ENCODE measurements around the gene BOLA3.

The BOLA3 gene

GRCh38 chr2:74103763-74104162 lies 43.9 kb downstream of the BOLA3 start:
- H2BK120ac ChIP-seq (ENCODE audit: low read depth, low read length): no peak overlapping the region
- H3K18ac ChIP-seq (ENCODE audit: low read length): no peak overlapping the region
- WGBS, 2 donors (ENCODE audit: extremely low coverage in 2 of 2, insufficient read length in 2 of 2, insufficient replicate concordance in 1 of 2): no CpG with 5 or more reads among the region's 6 CpGs
- H3K4ac ChIP-seq (ENCODE audit: low read length): no peak overlapping the region
- no peak overlapping the region for H3K9ac ChIP-seq (ENCODE audit: low read depth, low read length, poor library complexity)
- H2BK5ac ChIP-seq (ENCODE audit: low read length): no peak overlapping the region
- no peak overlapping the region for H3K4me3 ChIP-seq (ENCODE audit: low read length in 2 of 2)
- H3K27ac ChIP-seq (replicated peaks; ENCODE audit: low read length): no peak overlapping the region
- no peaks in the 10 kb centered on the region for H3K9me3 ChIP-seq (replicated peaks in 1 of 2; ENCODE audit: control insufficient read depth in 2 of 2, insufficient read depth in 1 of 2, low read depth in 1 of 2, low read length in 2 of 2)
- no peaks in the 10 kb centered on the region for H3K79me1 ChIP-seq (ENCODE audit: low read depth, low read length)
- H2BK15ac ChIP-seq (ENCODE audit: low read length): no peak overlapping the region
- H4K91ac ChIP-seq (ENCODE audit: low read depth, low read length, poor library complexity): no peak overlapping the region
- H3K36me3 ChIP-seq (replicated peaks in 1 of 2; ENCODE audit: control insufficient read depth in 2 of 2, insufficient read depth in 2 of 2, low read length in 2 of 2): peaks cover 30 to 81% of the 10 kb centered on the region in 2 donors
- no peak overlapping the region for H3K14ac ChIP-seq (ENCODE audit: low read length)
- H2AFZ ChIP-seq (ENCODE audit: low read length): no peak overlapping the region
- no peak overlapping the region for H3K4me2 ChIP-seq (ENCODE audit: insufficient read depth, low read length, poor library complexity, severe bottlenecking)
- H3K23ac ChIP-seq (ENCODE audit: low read depth, low read length, poor library complexity): no peak overlapping the region
- peaks cover 0 to 10% of the 10 kb centered on the region in 2 donors for H3K4me1 ChIP-seq (ENCODE audit: control insufficient read depth in 2 of 2, insufficient read depth in 1 of 2, low read depth in 1 of 2, low read length in 2 of 2)
- no peak overlapping the region for H4K8ac ChIP-seq (ENCODE audit: low read depth, low read length)
- no peak overlapping the region for H2BK12ac ChIP-seq (ENCODE audit: low read length)
- H3K27me3 ChIP-seq (ENCODE audit: control insufficient read depth in 3 of 3, insufficient read depth in 3 of 3, low read depth in 1 of 3, low read length in 3 of 3): no peaks in the 10 kb centered on the region
- DNase-seq (ENCODE audit: low spot score): no peak
- H2AK5ac ChIP-seq (ENCODE audit: low read depth, low read length): no peak overlapping the region

GRCh38 chr2:74102516-74102915 lies 45.2 kb downstream of the BOLA3 start:
- Histone ChIP-seq H3K27me3 (ENCODE audit: control insufficient read depth in 3 of 3, insufficient read depth in 3 of 3, low read depth in 1 of 3, low read length in 3 of 3) (no peaks in the 10 kb centered on the region), H3K4ac (ENCODE audit: low read length) (no peak overlapping the region), H3K79me1 (ENCODE audit: low read depth, low read length) (no peaks in the 10 kb centered on the region), H2AK5ac (ENCODE audit: low read depth, low read length) (no peak overlapping the region), H2BK5ac (ENCODE audit: low read length) (peak overlapping the region; percentile 43), H3K36me3 (replicated peaks in 1 of 2; ENCODE audit: control insufficient read depth in 2 of 2, insufficient read depth in 2 of 2, low read length in 2 of 2) (peaks cover 30 to 88% of the 10 kb centered on the region in 2 donors), H3K4me2 (ENCODE audit: insufficient read depth, low read length, poor library complexity, severe bottlenecking) (no peak overlapping the region), H4K91ac (ENCODE audit: low read depth, low read length, poor library complexity) (no peak overlapping the region), H2AFZ (ENCODE audit: low read length) (no peak overlapping the region), H3K4me1 (ENCODE audit: control insufficient read depth in 2 of 2, insufficient read depth in 1 of 2, low read depth in 1 of 2, low read length in 2 of 2) (peaks cover 0 to 10% of the 10 kb centered on the region in 2 donors), H3K4me3 (ENCODE audit: low read length in 2 of 2) (no peak overlapping the region), H3K18ac (ENCODE audit: low read length) (no peak overlapping the region), H2BK15ac (ENCODE audit: low read length) (no peak overlapping the region), H2BK120ac (ENCODE audit: low read depth, low read length) (no peak overlapping the region), H3K9ac (ENCODE audit: low read depth, low read length, poor library complexity) (no peak overlapping the region), H3K23ac (ENCODE audit: low read depth, low read length, poor library complexity) (no peak overlapping the region), H3K27ac (replicated peaks; ENCODE audit: low read length) (no peak overlapping the region), H3K9me3 (replicated peaks in 1 of 2; ENCODE audit: control insufficient read depth in 2 of 2, insufficient read depth in 1 of 2, low read depth in 1 of 2, low read length in 2 of 2) (no peaks in the 10 kb centered on the region), H4K8ac (ENCODE audit: low read depth, low read length) (no peak overlapping the region), H2BK12ac (ENCODE audit: low read length) (no peak overlapping the region), H3K14ac (ENCODE audit: low read length) (no peak overlapping the region)
- no peak for DNase-seq (ENCODE audit: low spot score)
- WGBS, 2 donors (ENCODE audit: extremely low coverage in 2 of 2, insufficient read length in 2 of 2, insufficient replicate concordance in 1 of 2): no CpG with 5 or more reads among the region's 14 CpGs

GRCh38 chr2:74101574-74102300 lies 46.0 kb downstream of the BOLA3 start:
- no peak overlapping the region for H4K8ac ChIP-seq (ENCODE audit: low read depth, low read length)

GRCh38 chr2:74100254-74101216 lies 47.2 kb downstream of the BOLA3 start:
- H2BK5ac ChIP-seq (ENCODE audit: low read length): peak overlapping the region; percentile 20
- H3K36me3 ChIP-seq (replicated peaks in 1 of 2; ENCODE audit: control insufficient read depth in 2 of 2, insufficient read depth in 2 of 2, low read length in 2 of 2): peaks cover 30 to 94% of the 10 kb centered on the region in 2 donors
- no CpG with 5 or more reads among the region's 25 CpGs for WGBS, 2 donors (ENCODE audit: extremely low coverage in 2 of 2, insufficient read length in 2 of 2, insufficient replicate concordance in 1 of 2)
- H4K91ac ChIP-seq (ENCODE audit: low read depth, low read length, poor library complexity): no peak overlapping the region
- no peak overlapping the region for H2BK12ac ChIP-seq (ENCODE audit: low read length)
- no peak overlapping the region for H3K18ac ChIP-seq (ENCODE audit: low read length)
- H2BK15ac ChIP-seq (ENCODE audit: low read length): no peak overlapping the region
- H3K14ac ChIP-seq (ENCODE audit: low read length): no peak overlapping the region
- H3K9me3 ChIP-seq (replicated peaks in 1 of 2; ENCODE audit: control insufficient read depth in 2 of 2, insufficient read depth in 1 of 2, low read depth in 1 of 2, low read length in 2 of 2): no peaks in the 10 kb centered on the region
- no peak overlapping the region for H2AFZ ChIP-seq (ENCODE audit: low read length)
- H2AK5ac ChIP-seq (ENCODE audit: low read depth, low read length): no peak overlapping the region
- H3K4ac ChIP-seq (ENCODE audit: low read length): no peak overlapping the region
- H3K4me1 ChIP-seq (ENCODE audit: control insufficient read depth in 2 of 2, insufficient read depth in 1 of 2, low read depth in 1 of 2, low read length in 2 of 2): no peaks in the 10 kb centered on the region
- no peak overlapping the region for H3K9ac ChIP-seq (ENCODE audit: low read depth, low read length, poor library complexity)
- H3K23ac ChIP-seq (ENCODE audit: low read depth, low read length, poor library complexity): peak overlapping the region; percentile 31
- no peak overlapping the region for H4K8ac ChIP-seq (ENCODE audit: low read depth, low read length)
- H3K4me2 ChIP-seq (ENCODE audit: insufficient read depth, low read length, poor library complexity, severe bottlenecking): no peak overlapping the region
- no peak overlapping the region for H3K4me3 ChIP-seq (ENCODE audit: low read length in 2 of 2)
- no peak for DNase-seq (ENCODE audit: low spot score)
- H3K27me3 ChIP-seq (ENCODE audit: control insufficient read depth in 3 of 3, insufficient read depth in 3 of 3, low read depth in 1 of 3, low read length in 3 of 3): no peaks in the 10 kb centered on the region
- no peak overlapping the region for H3K27ac ChIP-seq (replicated peaks; ENCODE audit: low read length)
- no peaks in the 10 kb centered on the region for H3K79me1 ChIP-seq (ENCODE audit: low read depth, low read length)
- H2BK120ac ChIP-seq (ENCODE audit: low read depth, low read length): no peak overlapping the region

More at GRCh38 chr2:74101574-74102300, 46.0 kb downstream of the BOLA3 start:
- Histone ChIP-seq H3K4me2 (ENCODE audit: insufficient read depth, low read length, poor library complexity, severe bottlenecking) (no peak overlapping the region), H2BK120ac (ENCODE audit: low read depth, low read length) (no peak overlapping the region), H3K14ac (ENCODE audit: low read length) (no peak overlapping the region), H3K4me3 (ENCODE audit: low read length in 2 of 2) (no peak overlapping the region), H2AFZ (ENCODE audit: low read length) (no peak overlapping the region), H3K9me3 (replicated peaks in 1 of 2; ENCODE audit: control insufficient read depth in 2 of 2, insufficient read depth in 1 of 2, low read depth in 1 of 2, low read length in 2 of 2) (no peaks in the 10 kb centered on the region), H3K23ac (ENCODE audit: low read depth, low read length, poor library complexity) (peak overlapping the region; percentile 25), H3K4me1 (ENCODE audit: control insufficient read depth in 2 of 2, insufficient read depth in 1 of 2, low read depth in 1 of 2, low read length in 2 of 2) (peaks cover 0 to 5% of the 10 kb centered on the region in 2 donors), H4K91ac (ENCODE audit: low read depth, low read length, poor library complexity) (no peak overlapping the region), H3K36me3 (replicated peaks in 1 of 2; ENCODE audit: control insufficient read depth in 2 of 2, insufficient read depth in 2 of 2, low read length in 2 of 2) (peaks cover 30 to 93% of the 10 kb centered on the region in 2 donors), H3K79me1 (ENCODE audit: low read depth, low read length) (no peaks in the 10 kb centered on the region), H3K27me3 (ENCODE audit: control insufficient read depth in 3 of 3, insufficient read depth in 3 of 3, low read depth in 1 of 3, low read length in 3 of 3) (no peaks in the 10 kb centered on the region), H2AK5ac (ENCODE audit: low read depth, low read length) (no peak overlapping the region), H2BK15ac (ENCODE audit: low read length) (no peak overlapping the region), H3K4ac (ENCODE audit: low read length) (no peak overlapping the region), H2BK5ac (ENCODE audit: low read length) (no peak overlapping the region), H3K9ac (ENCODE audit: low read depth, low read length, poor library complexity) (no peak overlapping the region), H3K27ac (replicated peaks; ENCODE audit: low read length) (no peak overlapping the region), H3K18ac (ENCODE audit: low read length) (no peak overlapping the region), H2BK12ac (ENCODE audit: low read length) (no peak overlapping the region)
- WGBS, 2 donors (ENCODE audit: extremely low coverage in 2 of 2, insufficient read length in 2 of 2, insufficient replicate concordance in 1 of 2): no CpG with 5 or more reads among the region's 39 CpGs
- DNase-seq (ENCODE audit: low spot score): no peak

All from neuronal stem cell (in vitro differentiated cells).